GM12878 (cell line): Measurements from ENCODE around the gene C6orf52. TPM values are rescaled to one million over a fixed set of nuclear protein-coding genes. Genes with fewer than 3 reads are reported as not detected.

Experiments
- ATAC-seq: fragments of 200-7000 bp; cut with Tn5 transposase; 3 replicates; pipeline ENCODE4 v1.9.1; 2020; ENCODE audit warnings: mild to moderate bottlenecking, moderate library complexity
- BruUV-seq: library from RNA; stranded (reverse); fragments of 400-500 nt; replicated peaks from 2 replicates; lab custom pipeline; 2021; lab: Mats Ljungman, UMichigan
- CTCF ChIA-PET: fragments of 300-600 bp; sonication (Branson Sonifier 250); formaldehyde crosslinking; extraction: SDS; loops from one replicate; lab custom pipeline; 2021; ENCODE audit warnings: inconsistent platforms; lab: Yijun Ruan, JAX
- POLR2A ChIA-PET: fragments of 350-600 bp; formaldehyde crosslinking; extraction: SDS; loops from one replicate; lab custom pipeline; 2021; ENCODE audit warnings: inconsistent platforms; lab: Charles Lee
- RAD21 ChIA-PET: fragments of 300-600 bp; sonication (Branson Sonifier 250); formaldehyde crosslinking; loops from one replicate; lab custom pipeline; 2023; ENCODE audit warnings: antibody characterized with exemption; ENCODE audit not compliant: unreplicated experiment; lab: Charles Lee
- SMC1A ChIA-PET: fragments of 300-600 bp; sonication (Branson Sonifier 250); formaldehyde crosslinking; loops from one replicate; lab custom pipeline; 2023; ENCODE audit not compliant: unreplicated experiment, uncharacterized antibody; lab: Charles Lee
- DNase-seq: peaks from one replicate; pipeline ENCODE4 v3.0.0-alpha.2; 2011; ENCODE audit warnings: low read depth, low spot score
- FAIRE-seq: peaks from 3 replicates; lab custom pipeline; 2011; peaks lifted over from hg19 to GRCh38; lab: Jason Lieb, UNC
- H2AFZ ChIP-seq: 2 replicates; pipeline ENCODE4 v1.6.0; 2011; ENCODE audit warnings: low read depth, low read length, control low read depth; ENCODE audit not compliant: control insufficient read depth
- H3K27ac ChIP-seq: 2 replicates; pipeline ENCODE4 v1.5.1; 2011; ENCODE audit warnings: control low read depth; ENCODE audit not compliant: control insufficient read depth, insufficient read depth
- H3K27me3 ChIP-seq, 2 experiments: replicated peaks in 1 of 2; 2 replicates each; pipeline versions ENCODE4 v1.6.0 to v1.6.1; 2011; ENCODE audit warnings: low read length in 1 of 2; ENCODE audit not compliant: control insufficient read depth in 2 of 2, insufficient read depth in 2 of 2
- H3K36me3 ChIP-seq, 2 experiments: 2 replicates each; pipeline ENCODE4 v1.5.1; 2011; ENCODE audit warnings: low read length in 1 of 2; ENCODE audit not compliant: control insufficient read depth in 2 of 2, insufficient read depth in 2 of 2
- H3K4me1 ChIP-seq: 2 replicates; pipeline ENCODE4 v1.6.1; 2011; ENCODE audit warnings: mild to moderate bottlenecking, low read length, moderate library complexity, mixed read lengths; ENCODE audit not compliant: control insufficient read depth, insufficient read depth
- H3K4me2 ChIP-seq: 2 replicates; pipeline ENCODE4 v1.6.0; 2011; ENCODE audit warnings: control low read depth; ENCODE audit not compliant: control insufficient read depth, insufficient read depth
- H3K4me3 ChIP-seq: fragments of 200-600 bp; sonication (generic); 2 replicates; pipeline ENCODE4 v1.5.1; 2016
- H3K79me2 ChIP-seq: 2 replicates; pipeline ENCODE4 v1.6.0; 2011; ENCODE audit warnings: low read length; ENCODE audit not compliant: control insufficient read depth, insufficient read depth
- H3K9ac ChIP-seq: 2 replicates; pipeline ENCODE4 v1.8.0; 2011; ENCODE audit warnings: low read length, control low read depth, mixed read lengths; ENCODE audit not compliant: control insufficient read depth, insufficient read depth
- H3K9me3 ChIP-seq: replicated peaks from 3 replicates; pipeline ENCODE4 v1.5.1; 2011; ENCODE audit warnings: mild to moderate bottlenecking, low read length; ENCODE audit not compliant: control insufficient read depth, insufficient read depth
- H4K20me1 ChIP-seq: 2 replicates; pipeline ENCODE4 v1.6.0; 2011; ENCODE audit not compliant: control insufficient read depth, insufficient read depth
- BHLHE40 ChIP-seq, 2 experiments: fragments of 450-650 bp in 1 of 2; IDR thresholded peaks; 2 replicates each; pipeline ENCODE4 v1.6.1; 2011 to 2017; ENCODE audit warnings: low read depth in 2 of 2, borderline replicate concordance in 1 of 2, improper control_type of control experiment in 1 of 2, low read length in 1 of 2, mild to moderate bottlenecking in 1 of 2
- CREM ChIP-seq: IDR thresholded peaks from 2 replicates; pipeline ENCODE4 v1.6.1; 2014; ENCODE audit warnings: antibody characterized with exemption, low read depth
- FOS ChIP-seq: IDR thresholded peaks from 3 replicates; pipeline ENCODE4 v1.6.1; 2011; ENCODE audit warnings: borderline replicate concordance; ENCODE audit not compliant: insufficient read length; ENCODE audit errors: extremely low read depth
- NFYB ChIP-seq: IDR thresholded peaks from 2 replicates; pipeline ENCODE4 v1.6.1; 2011; ENCODE audit warnings: low read depth, mild to moderate bottlenecking, low read length, improper control_type of control experiment, moderate library complexity; ENCODE audit not compliant: insufficient read depth
- NR2C1 ChIP-seq: fragments of 450-650 bp; IDR thresholded peaks from 2 replicates; pipeline ENCODE4 v1.6.1; 2017; ENCODE audit warnings: antibody characterized with exemption, mild to moderate bottlenecking, moderate library complexity
- NR2C2 ChIP-seq: IDR thresholded peaks from 2 replicates; pipeline ENCODE4 v1.6.1; 2011; ENCODE audit warnings: borderline replicate concordance, low read depth; ENCODE audit not compliant: control insufficient read depth, insufficient read length
- RFX5 ChIP-seq: IDR thresholded peaks from 2 replicates; pipeline ENCODE4 v1.6.1; 2011; ENCODE audit warnings: low read depth, low read length, improper control_type of control experiment
- RUNX3 ChIP-seq: IDR thresholded peaks from 2 replicates; pipeline ENCODE4 v1.6.1; 2012; ENCODE audit warnings: low read length, inconsistent platforms
- SP1 ChIP-seq: IDR thresholded peaks from one replicate; pipeline ENCODE4 v1.6.1; 2011; ENCODE audit warnings: low read depth, low read length
- SREBF2 ChIP-seq: IDR thresholded peaks from 2 replicates; pipeline ENCODE4 v1.6.1; 2012; ENCODE audit warnings: mild to moderate bottlenecking, low read length
- TAF1 ChIP-seq: IDR thresholded peaks from 2 replicates; pipeline ENCODE4 v1.6.1; 2011; ENCODE audit warnings: mild to moderate bottlenecking, low read depth, low read length, borderline replicate concordance
- TCF7 ChIP-seq: IDR thresholded peaks from 2 replicates; pipeline ENCODE4 v1.6.1; 2014; ENCODE audit warnings: antibody characterized with exemption, borderline replicate concordance
- WGBS: methylation state at CpG from one replicate; pipeline ENCODE4 v1.1.6; 2016; ENCODE audit warnings: low lambda C conversion rate; ENCODE audit not compliant: insufficient replicate concordance, insufficient coverage; ENCODE audit errors: missing lambda C conversion rate; 5-methylcytosine and 5-hydroxymethylcytosine counted together
- in situ Hi-C: fragments of 300-500 bp; cut with MboI; formaldehyde crosslinking; loops from 9 replicates; pipeline ENCODE4 v1.14.3; 2018; ENCODE audit warnings: mixed read lengths
- intact Hi-C: fragments of 100-400 bp; cut with micrococcal nuclease; formaldehyde crosslinking; loops from one replicate; pipeline ENCODE4 v1.14.2; 2022; ENCODE audit not compliant: unreplicated experiment
- polyA plus RNA-seq, 11 experiments: library from polyadenylated mRNA; depleted of rRNA in 4 of 11; unstranded in 6 of 11; stranded (reverse) in 5 of 11; fragments of >200 nt; fragmentation: Nextera tagmentation in 4 of 11; fragmentation: Illumina TruSeq in 1 of 11; extraction: Ambion mirVana in 4 of 11; extraction: Trizol in 1 of 11; gene quantifications; 1 replicate in 1 of 11; 2 replicates in 10 of 11; pipeline versions ENCODE4 v1.2.1 to v1.2.3, GENCODE V29; 2011 to 2016; ENCODE audit warnings: inconsistent platforms in 2 of 11, missing spikeins in 2 of 11, low read depth in 1 of 11
- total RNA-seq, 4 experiments: library from RNA; depleted of rRNA in 3 of 4; stranded (reverse); fragments of >200 nt in 3 of 4; fragmentation: Illumina TruSeq in 1 of 4; extraction: Trizol in 1 of 4; gene quantifications; 2 replicates each; pipeline versions ENCODE4 v1.2.1 to v1.2.3, GENCODE V29; 2013 to 2021
- TF ChIP-seq, protein P1 (sequence below): IDR thresholded peaks from 2 replicates; pipeline ENCODE4 v1.6.1; 2012; ENCODE audit warnings: mild to moderate bottlenecking, low read depth, low read length

C6orf52 gene
- total and polyA plus RNA-seq, 10 of the 15 experiments (the other 5 are each of a cell fraction or from before 2014, with no cell fraction given): 2.7 to 15.1 (median 4.9) TPM

DNA sequence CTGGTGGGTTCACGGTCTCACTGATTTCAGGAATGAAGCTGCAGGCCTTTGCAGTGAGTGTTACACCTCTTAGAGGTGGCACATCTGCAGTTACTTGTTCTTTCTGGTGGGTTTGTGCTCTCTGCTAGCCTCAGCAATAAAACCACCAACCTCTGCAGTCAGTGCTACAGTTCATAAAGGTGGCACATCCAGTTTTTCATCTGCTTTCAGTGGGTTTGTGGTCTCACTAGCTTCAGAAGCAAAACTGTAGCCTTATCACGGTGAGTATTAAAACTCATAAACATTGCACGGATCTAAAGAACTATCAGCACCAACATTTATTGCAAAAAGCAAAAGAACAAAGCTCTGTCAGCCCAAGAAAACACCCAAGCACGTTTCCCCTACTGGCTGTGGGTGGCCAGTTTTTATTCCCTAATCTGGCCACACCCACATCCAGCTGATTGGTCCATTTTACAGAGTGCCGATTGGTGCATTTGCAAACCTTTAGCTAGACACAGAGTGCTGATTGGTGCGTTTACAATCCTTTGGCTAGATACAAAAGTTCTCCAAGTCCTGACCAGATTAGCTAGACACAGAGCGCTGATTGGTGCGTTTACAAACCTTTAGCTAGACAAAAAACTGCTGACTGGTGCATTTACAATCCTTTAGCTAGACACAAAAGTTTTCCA is 25.0 kb upstream of the C6orf52 start:
- TF ChIP-seq RUNX3: 0 out of 2 replicates have a peak, but pooled peaks have one; percentile 3
- peak; percentile 44 for TF ChIP-seq FOS
- peak in 1 of 2 experiments; percentile 20; a peak in 1 of 4 replicates for TF ChIP-seq BHLHE40 (IDR thresholded peaks at IDR 0.05; ENCODE audit: borderline replicate concordance in 1 of 2, low read depth in 2 of 2, low read length in 1 of 2)
- TF ChIP-seq CREM: no peak
- TF ChIP-seq TCF7: no peak
- TF ChIP-seq NFYB: peak; percentile 97
- TF ChIP-seq RFX5: no peak
- TF ChIP-seq SP1: peak; percentile 71
- no peak for TF ChIP-seq SREBF2
- no peak for TF ChIP-seq NR2C2
- TF ChIP-seq, protein P1, sequence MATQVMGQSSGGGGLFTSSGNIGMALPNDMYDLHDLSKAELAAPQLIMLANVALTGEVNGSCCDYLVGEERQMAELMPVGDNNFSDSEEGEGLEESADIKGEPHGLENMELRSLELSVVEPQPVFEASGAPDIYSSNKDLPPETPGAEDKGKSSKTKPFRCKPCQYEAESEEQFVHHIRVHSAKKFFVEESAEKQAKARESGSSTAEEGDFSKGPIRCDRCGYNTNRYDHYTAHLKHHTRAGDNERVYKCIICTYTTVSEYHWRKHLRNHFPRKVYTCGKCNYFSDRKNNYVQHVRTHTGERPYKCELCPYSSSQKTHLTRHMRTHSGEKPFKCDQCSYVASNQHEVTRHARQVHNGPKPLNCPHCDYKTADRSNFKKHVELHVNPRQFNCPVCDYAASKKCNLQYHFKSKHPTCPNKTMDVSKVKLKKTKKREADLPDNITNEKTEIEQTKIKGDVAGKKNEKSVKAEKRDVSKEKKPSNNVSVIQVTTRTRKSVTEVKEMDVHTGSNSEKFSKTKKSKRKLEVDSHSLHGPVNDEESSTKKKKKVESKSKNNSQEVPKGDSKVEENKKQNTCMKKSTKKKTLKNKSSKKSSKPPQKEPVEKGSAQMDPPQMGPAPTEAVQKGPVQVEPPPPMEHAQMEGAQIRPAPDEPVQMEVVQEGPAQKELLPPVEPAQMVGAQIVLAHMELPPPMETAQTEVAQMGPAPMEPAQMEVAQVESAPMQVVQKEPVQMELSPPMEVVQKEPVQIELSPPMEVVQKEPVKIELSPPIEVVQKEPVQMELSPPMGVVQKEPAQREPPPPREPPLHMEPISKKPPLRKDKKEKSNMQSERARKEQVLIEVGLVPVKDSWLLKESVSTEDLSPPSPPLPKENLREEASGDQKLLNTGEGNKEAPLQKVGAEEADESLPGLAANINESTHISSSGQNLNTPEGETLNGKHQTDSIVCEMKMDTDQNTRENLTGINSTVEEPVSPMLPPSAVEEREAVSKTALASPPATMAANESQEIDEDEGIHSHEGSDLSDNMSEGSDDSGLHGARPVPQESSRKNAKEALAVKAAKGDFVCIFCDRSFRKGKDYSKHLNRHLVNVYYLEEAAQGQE: no peak
- no peak for TF ChIP-seq TAF1
- TF ChIP-seq NR2C1: no peak
- TF ChIP-seq, all 136 proteins: peak for 5
- FAIRE-seq (no peak), ATAC-seq (no peak), DNase-seq (no peak)
- 79% methylated on average over 8 of the region's 8 CpGs for WGBS
- CTCF ChIA-PET: interaction anchor here (0.9 to 2.2 kb wide), 3 partner anchors 8 to 241 kb away, joined by 3 to 7 read pairs (median 5); no protein-coding TSS in a partner anchor
- H3K27me3 ChIP-seq: no peaks in the 10 kb centered on the region
- H2AFZ ChIP-seq: no peak overlapping the region; the same call in 1 of the 2 replicates
- H3K4me3 ChIP-seq: peak overlapping the region; percentile 76; the same call in 1 of the 2 replicates
- H4K20me1 ChIP-seq: no peaks in the 10 kb centered on the region
- SMC1A ChIA-PET: interaction anchor here (0.5 to 3.1 kb wide), 7 partner anchors 9 to 241 kb away, joined by 3 to 8 read pairs (median 3); no protein-coding TSS in a partner anchor
- peaks cover 4% of the 10 kb centered on the region; the same call in 1 of the 2 replicates for H3K4me1 ChIP-seq
- in situ Hi-C loops: no loop called here
- peak overlapping the region; percentile 78; the same call in 1 of the 2 replicates for H3K27ac ChIP-seq
- H3K36me3 ChIP-seq: no peaks in the 10 kb centered on the region
- H3K9me3 ChIP-seq: peaks cover 12% of the 10 kb centered on the region
- TSS peak; percentile 71 for BruUV-seq
- peak overlapping the region; percentile 75 for H3K4me2 ChIP-seq
- H3K79me2 ChIP-seq: peaks cover 13% of the 10 kb centered on the region
- POLR2A ChIA-PET: interaction anchor here (0.8 to 6.0 kb wide), 3 partner anchors 9 to 24 kb away, joined by 3 to 40 read pairs (median 3); partner anchors contain the start of genes C6orf52 and PAK1IP1
- RAD21 ChIA-PET: interaction anchor here (0.9 to 2.4 kb wide), 3 partner anchors 28 to 83 kb away, joined by 3 to 12 read pairs (median 4); partner anchors contain the start of gene TMEM14B
- peak overlapping the region; percentile 73; the same call in 1 of the 2 replicates for H3K9ac ChIP-seq
- intact Hi-C loops: no loop called here
